Cardiac fibroblast (primary cell): ENCODE results near the gene ARTN.
A peak's percentile ranks its signal among the peaks of the same experiment; 100 is the strongest.

Source experiments
- DNase-seq, 2 donors: peaks; one replicate each; pipeline versions ENCODE4 v3.0.0 to v3.0.0-alpha.2; 2010; ENCODE audit warnings: low read depth in 2 of 2
- H3K4me3 ChIP-seq, 2 donors: replicated peaks in 1 of 2; 1 replicate in 1 of 2; 2 replicates in 1 of 2; pipeline ENCODE4 v1.5.1; 2011; ENCODE audit warnings: low read depth in 2 of 2, low read length in 2 of 2, mild to moderate bottlenecking in 2 of 2, moderate library complexity in 1 of 2
- CTCF ChIP-seq: IDR thresholded peaks from one replicate; pipeline ENCODE4 v1.5.1; 2011; ENCODE audit warnings: low read depth, mild to moderate bottlenecking, low read length, inconsistent platforms

Gene ARTN

GRCh38 chr1:43924516-43924915 lies 9.1 kb upstream of the ARTN start:
- no peak for TF ChIP-seq CTCF
- no peak for DNase-seq
- H3K4me3 ChIP-seq = no peak overlapping the region

- TF ChIP-seq CTCF = no peak
- no peak for DNase-seq
- no peak overlapping the region for H3K4me3 ChIP-seq
Measured at GRCh38 chr1:43925846-43926245, 7.8 kb upstream of the ARTN start.

GRCh38 chr1:43930168-43930948 lies 3.2 kb upstream of the ARTN start:
- no peak overlapping the region for H3K4me3 ChIP-seq
- peak; percentile 27 for TF ChIP-seq CTCF
- DNase-seq = no peak

- TF ChIP-seq CTCF = no peak
- no peak overlapping the region for H3K4me3 ChIP-seq
- DNase-seq = no peak
Measured at GRCh38 chr1:43930949-43931275, 2.7 kb upstream of the ARTN start.

- DNase-seq = no peak
- no peak for TF ChIP-seq CTCF
- H3K4me3 ChIP-seq = no peak overlapping the region
Measured at GRCh38 chr1:43931711-43932660, 1.6 kb upstream of the ARTN start.

- no peak for TF ChIP-seq CTCF
- peak; percentile 25 to 60 for DNase-seq
- peak overlapping the region; percentile 39 to 43 for H3K4me3 ChIP-seq
Measured at GRCh38 chr1:43932786-43933385, 715 bp upstream of the ARTN start.
